NCI-H526 treated with DMSO at 0.1 percent for 48 hours (cell line): ENCODE measurements around the gene KRTAP2-4.
"Not testable (repeated sequence)": the region's sequence is repeated elsewhere in the genome, so short reads cannot be mapped to it uniquely, and the experiment has no call there.

ENCODE experiments used
- DNase-seq: peaks from one replicate; lab custom pipeline; 2025; lab: John Stamatoyannopoulos, UW

The KRTAP2-4 gene

DNA sequence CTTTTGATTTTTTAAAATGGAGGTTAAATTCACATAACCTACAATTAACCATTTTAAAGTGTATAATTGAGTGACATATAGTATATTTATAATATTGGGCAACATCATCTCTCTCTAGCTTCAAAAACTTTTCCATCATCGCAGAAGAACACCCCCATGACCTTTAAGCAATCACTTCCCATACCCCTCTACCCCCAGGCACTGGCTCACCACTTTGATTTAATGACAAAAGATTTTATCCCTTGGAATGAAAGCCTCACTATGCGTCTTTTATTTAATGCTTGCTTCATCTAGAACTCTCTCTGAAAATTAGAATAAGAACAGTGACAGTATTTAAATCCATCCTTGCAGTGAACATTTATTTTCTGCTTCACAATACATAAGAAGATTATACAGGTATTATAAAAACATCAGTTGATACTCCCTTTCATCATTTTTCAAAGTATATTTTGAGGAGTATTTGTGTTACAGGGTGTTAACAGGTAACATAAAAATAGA is 27.8 kb downstream of the KRTAP2-4 start:
- no peak for DNase-seq

DNA sequence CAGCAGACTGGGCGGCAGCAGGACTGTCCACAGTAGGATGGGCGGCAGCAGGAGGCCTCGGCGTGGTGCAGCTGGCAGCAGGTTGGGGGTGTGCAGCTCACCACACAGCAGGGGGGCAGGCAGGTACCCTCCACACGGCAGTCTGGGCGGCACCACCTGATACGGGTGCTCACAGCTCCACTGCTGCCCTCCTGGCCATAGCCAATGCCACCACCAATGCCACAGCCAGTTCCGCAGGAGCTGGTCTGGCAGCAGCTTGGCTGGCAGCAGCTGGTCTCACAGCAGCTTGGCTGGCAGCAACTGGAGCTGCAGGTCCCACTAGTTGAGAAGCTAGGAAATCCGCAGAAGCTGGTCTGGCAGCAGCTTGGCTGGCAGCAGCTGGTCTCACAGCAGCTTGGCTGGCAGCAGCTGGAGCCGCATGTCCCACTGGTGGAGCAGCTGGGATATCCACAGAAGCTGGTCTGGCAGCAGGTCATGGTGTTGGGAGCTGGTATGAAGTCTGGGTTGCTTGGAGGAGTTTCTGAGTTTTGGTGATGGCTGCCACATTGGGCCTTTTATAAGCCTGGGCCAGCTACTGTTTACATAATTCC is 31.2 kb downstream of the KRTAP2-4 start, which contains the start of gene KRTAP1-3:
Gene KRTAP1-3, minus strand, starts transcription at position 529 of the 590 bp plus-strand sequence. Its CDS starts 53 bp downstream, at position 476.
- DNase-seq, result not testable (repeated sequence)

DNA sequence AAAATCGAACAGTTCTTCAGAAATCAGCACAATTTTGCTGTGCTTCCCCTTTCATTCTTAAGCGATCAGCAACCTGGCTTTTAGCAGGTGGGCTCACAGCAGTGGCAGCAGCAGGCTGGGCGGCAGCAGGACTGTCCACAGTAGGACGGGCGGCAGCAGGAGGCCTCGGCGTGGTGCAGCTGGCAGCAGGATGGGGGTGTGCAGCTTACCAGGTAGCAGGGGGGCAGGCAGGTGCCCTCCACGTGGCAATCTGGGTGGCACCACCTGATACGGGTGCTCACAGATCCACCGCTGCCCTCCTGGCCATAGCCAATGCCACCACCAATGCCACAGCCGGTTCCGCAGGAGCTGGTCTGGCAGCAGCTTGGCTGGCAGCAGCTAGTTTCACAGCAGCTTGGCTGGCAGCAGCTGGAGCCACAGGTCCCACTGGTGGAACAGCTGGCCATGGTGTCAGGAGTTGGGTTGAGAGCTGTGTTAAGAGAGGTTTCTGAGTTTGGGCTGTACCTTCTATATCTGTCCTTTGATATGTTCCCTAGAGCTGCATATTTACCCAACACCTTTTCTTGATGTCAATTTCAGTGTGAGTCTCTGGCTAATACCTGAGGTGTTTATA is 35.9 kb downstream of the KRTAP2-4 start, which contains the start of gene KRTAP1-4:
Gene KRTAP1-4, minus strand, starts transcription at position 563 of the 613 bp plus-strand sequence. Its CDS starts 117 bp downstream, at position 446.
- no peak for DNase-seq

DNA sequence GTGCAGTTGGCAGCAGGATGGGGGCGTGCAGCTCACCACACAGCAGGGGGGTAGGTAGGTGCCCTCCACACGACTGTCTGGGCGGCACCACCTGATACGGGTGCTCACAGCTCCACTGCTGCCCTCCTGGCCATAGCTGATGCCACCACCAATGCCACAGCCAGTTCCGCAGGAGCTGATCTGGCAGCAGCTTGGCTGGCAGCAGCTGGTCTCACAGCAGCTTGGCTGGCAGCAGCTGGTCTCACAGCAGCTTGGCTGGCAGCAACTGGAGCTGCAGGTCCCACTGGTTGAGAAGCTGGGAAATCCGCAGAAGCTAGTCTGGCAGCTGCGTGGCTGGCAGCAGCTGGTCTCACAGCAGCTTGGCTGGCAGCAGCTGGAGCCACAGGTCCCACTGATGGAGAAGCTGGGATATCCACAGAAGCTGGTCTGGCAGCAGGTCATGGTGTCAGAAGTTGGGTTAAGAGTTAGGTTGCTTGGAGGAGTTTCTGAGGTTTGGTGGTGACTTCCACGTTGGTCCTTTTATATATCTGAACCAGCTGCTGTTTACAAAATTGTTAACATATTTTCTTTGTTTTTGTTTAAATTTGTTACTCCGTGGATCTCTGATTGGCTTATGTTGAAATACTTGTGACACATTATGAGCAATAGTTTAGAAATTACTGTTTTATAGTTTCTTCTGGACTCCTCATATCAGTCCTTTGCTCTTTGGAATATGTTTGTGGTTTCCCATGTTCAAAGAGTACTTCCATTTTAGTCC is 38.8 kb downstream of the KRTAP2-4 start, which contains the start of gene KRTAP1-5:
Gene KRTAP1-5, minus strand, starts transcription at position 494 of the 757 bp plus-strand sequence. Its CDS starts 53 bp downstream, at position 441.
- DNase-seq, result no peak

DNA sequence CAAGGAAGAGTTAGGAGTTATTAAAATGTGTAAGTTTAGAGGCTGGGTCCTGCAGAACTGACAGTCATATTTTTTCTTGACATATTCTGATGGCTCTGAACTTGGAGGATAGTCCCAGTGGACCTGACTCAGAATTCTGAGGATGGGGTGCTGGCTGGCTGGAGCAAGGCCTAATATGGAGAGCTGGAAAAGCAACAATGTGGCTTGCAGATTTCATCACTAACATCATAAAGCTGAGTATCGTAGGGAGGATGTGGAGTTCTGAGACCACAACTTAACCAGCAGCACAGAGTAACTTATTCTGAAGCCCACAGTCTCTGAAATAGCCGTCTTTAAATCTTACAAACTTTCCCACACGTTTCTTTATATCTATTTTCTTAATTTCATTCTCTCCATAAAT is 41.0 kb downstream of the KRTAP2-4 start:
- no peak for DNase-seq

DNA sequence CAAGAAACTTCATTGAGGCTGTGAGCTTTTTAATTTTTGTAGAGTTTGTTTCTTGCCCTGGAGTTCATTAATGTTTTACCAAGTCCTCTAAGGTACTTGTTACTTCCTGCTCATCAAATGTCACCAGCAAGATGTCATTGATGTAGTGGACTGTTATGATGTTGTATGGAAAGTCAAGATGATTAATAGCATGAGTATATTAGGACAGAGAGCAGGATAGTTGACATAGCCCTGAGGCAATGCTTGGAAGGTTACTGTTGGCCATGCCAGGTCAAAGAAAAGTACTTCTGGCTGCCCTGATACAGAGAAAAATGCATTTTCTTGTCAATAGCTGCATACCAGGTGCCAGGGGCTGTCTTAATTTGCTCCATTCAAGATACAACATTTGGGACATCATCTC is 45.3 kb downstream of the KRTAP2-4 start:
- DNase-seq, result no peak

DNA sequence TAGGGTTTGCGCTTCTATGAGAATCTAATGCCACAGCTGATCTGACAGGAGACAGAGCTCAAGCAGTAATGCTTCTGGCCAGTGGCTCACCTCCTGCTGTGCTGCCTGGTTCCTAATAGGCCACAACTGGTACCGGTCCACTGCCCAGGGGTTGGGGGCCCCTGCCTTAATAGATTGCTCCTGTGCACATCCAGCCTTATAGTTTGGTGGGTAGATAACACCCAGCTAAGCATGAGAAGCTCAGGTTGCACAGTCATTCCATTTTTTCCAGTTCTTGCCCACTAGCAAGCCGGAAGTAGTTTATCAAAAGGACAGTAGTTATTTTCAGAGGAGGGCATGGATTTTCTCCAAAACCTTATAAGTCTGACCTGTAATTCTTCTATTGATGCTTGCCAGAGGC is 46.3 kb downstream of the KRTAP2-4 start:
- no peak for DNase-seq

DNA sequence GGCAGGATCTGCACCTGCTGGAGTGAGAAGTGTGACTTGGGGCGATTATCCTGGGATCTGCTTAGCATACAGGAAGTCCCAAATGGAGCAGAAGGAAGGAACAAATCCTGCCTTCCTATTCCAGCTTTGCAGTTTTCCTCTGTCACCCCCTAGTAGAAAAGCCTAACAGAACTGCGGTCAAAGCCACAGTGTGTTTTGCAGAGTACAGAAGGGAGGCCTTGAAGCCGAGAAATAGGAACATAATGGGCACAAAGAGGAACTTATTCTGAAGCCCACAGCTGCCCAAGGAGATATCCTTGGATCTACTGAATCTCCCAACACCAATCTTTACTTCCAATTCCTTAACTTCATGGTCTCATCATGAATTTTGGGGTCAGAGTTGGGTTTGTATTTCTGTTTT is 47.1 kb downstream of the KRTAP2-4 start:
- DNase-seq, result no peak

DNA sequence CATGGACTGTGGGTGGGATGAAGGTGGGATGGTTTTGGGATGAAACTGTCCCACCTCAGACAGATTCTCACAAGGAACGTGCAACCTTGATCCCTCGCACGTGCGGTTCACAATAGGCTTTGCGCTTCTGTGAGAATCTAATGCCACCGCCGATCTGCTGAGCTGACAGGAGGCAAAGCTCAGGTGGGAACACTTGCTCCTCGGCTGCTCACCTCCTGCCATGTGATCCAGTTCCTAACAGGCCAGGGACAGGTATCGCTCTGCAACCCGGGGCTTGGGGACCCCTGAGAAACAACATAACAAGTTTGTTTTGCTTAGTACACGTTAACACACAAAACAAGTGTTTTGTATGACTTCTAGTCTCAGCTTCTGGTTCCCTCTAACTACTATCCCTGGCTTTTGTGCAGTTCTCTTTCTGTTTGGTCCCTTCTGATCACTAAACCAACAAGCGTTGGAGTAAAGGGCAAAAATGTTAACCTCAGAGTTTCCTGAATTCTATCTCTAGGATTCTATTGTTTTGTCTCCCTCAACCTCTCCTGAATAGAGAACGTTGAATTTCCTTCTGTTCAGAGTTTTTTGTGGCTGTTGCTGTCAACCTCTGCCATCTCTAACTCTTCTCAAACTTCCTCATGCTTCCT is 49.0 kb downstream of the KRTAP2-4 start:
- no peak for DNase-seq

DNA sequence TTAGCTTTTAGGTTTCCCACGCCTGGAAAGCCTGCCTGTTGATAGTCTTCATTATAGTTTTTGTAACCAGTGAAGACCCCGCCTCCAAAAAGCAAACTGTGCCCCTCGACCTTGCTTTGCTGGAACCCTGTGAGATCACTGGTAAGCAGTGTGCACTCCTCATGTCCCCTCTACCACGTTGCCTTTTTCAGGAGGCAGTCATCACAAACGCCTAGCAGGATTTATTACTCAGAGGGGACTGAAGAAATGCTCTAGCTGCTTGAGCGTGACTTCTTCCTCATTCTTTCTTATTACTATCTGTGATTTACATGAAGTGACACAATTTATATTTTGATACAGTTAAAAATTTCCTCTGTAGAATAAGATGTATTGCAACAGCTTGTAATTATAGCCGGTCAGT is 50.2 kb downstream of the KRTAP2-4 start:
- DNase-seq, result no peak
